BLaER1 treated with 17β-estradiol and CSF1 and Interleukin-3, amounts not matched to agents 10 nM and 100 nM (cell line): ENCODE data around the gene S100A8.
"Not testable (repeated sequence)": the region's sequence is repeated elsewhere in the genome, so short reads cannot be mapped to it uniquely, and the experiment has no call there.

Experiments
- H3K27ac ChIP-seq, 11 experiments: shearing (Covaris generic); formaldehyde crosslinking; 2 replicates each; pipeline ENCODE4 v1.8.1; 2022
- H3K27me3 ChIP-seq, 11 experiments: shearing (Covaris generic); formaldehyde crosslinking; 2 replicates each; pipeline ENCODE4 v1.8.1; 2022
- H3K36me3 ChIP-seq, 11 experiments: shearing (Covaris generic); formaldehyde crosslinking; 2 replicates each; pipeline ENCODE4 v1.8.1; 2022
- H3K4me1 ChIP-seq, 10 experiments: shearing (Covaris generic); formaldehyde crosslinking; 2 replicates each; pipeline ENCODE4 v1.8.1; 2022
- H3K4me2 ChIP-seq, 11 experiments: shearing (Covaris generic); formaldehyde crosslinking; 2 replicates each; pipeline ENCODE4 v1.8.1; 2022
- H3K4me3 ChIP-seq, 10 experiments: shearing (Covaris generic); formaldehyde crosslinking; 2 replicates each; pipeline ENCODE4 v1.8.1; 2022
- H3K9ac ChIP-seq, 11 experiments: shearing (Covaris generic); formaldehyde crosslinking; 2 replicates each; pipeline ENCODE4 v1.8.1; 2022
- H3K9me3 ChIP-seq, 11 experiments: shearing (Covaris generic); formaldehyde crosslinking; replicated peaks in 1 of 11; 2 replicates each; pipeline ENCODE4 v1.8.1; 2022
- H4K20me1 ChIP-seq, 11 experiments: shearing (Covaris generic); formaldehyde crosslinking; 2 replicates each; pipeline ENCODE4 v1.8.1; 2022
- Cebpa-rat ChIP-seq, 11 experiments: shearing (Covaris generic); IDR thresholded peaks; 2 replicates each; pipeline ENCODE4 v1.8.1; 2022

Gene S100A8

GRCh38 chr1:153417136-153417888 is 26.4 kb upstream of the S100A8 start:
- Histone ChIP-seq H3K4me3 (no peak overlapping the region), H3K27ac (no peak overlapping the region), H4K20me1 (no peaks in the 10 kb centered on the region), H3K4me2 (no peak overlapping the region; a peak in 1 of 22 replicates), H3K9ac (no peak overlapping the region), H3K36me3 (no peaks in the 10 kb centered on the region), H3K27me3 (no peaks in the 10 kb centered on the region), H3K9me3 (peaks cover 0 to 7% (median 0%) of the 10 kb centered on the region in 11 experiments; a peak in 2 of 22 replicates), H3K4me1 (peaks cover 0 to 40% (median 5%) of the 10 kb centered on the region in 10 experiments; a peak in 8 of 20 replicates)
- TF ChIP-seq Cebpa-rat (IDR thresholded peaks at IDR 0.05): no peak

DNA sequence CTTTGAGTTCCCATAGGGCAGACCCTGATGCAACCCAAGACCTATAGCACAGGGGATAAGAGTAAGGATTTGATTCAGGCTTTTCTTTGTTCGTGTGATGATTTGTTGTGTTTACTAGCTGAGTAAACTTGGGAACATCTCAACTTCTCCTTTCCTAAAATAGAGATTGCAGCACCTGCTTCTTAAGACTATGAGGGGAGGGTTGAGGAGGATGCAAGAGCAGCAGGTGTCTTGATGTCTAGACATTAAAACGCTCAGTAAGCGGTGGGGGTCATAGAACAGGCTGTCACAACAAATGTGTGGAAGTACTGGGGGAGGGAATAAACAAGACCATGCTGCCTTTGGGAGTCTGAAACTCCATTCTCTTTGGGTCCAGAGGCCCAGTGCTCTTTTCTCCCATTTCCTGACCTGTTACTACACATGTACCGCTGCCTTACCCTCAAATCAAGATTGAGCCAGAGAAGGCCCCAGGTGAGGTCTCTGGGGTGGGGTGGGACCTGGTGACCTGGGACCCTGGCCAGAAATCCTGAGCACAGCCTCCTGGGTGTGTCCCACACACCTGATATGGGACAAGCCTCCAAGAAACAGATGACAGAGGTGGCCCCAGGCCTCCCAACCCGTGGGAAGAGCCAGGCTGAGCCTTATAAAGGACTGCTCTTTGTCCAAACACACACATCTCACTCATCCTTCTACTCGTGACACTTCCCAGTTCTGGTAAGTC is 25.1 kb upstream of the S100A8 start, which contains the start of gene S100A7A:
S100A7A (plus strand) TSS at position 671 of the 721 bp plus-strand sequence. CDS start 1,563 bp downstream, outside the sequence.
- no peaks in the 10 kb centered on the region for H3K27me3 ChIP-seq
- TF ChIP-seq Cebpa-rat (IDR thresholded peaks at IDR 0.05): no peak

DNA sequence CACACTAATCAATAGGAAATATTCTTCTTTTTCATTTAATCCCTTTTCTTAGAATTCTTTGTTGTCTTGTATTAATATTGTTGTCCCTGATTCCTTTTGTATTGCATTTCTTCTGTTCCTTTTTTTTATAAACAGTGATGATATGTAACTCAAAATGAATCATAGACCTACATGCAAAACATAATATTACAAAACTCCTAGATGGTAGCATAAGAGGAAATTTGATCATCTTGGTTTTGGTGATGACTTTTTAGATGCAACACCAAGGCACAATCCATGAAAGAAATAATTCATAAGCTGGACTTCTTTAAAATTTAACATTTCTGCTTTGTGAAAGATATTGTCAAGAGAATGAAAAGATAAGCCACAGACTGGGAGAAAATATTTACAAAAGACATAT is 23.1 kb upstream of the S100A8 start:
- not testable (repeated sequence) for H3K4me3 ChIP-seq, H4K20me1 ChIP-seq, H3K27me3 ChIP-seq, H3K36me3 ChIP-seq, H3K9ac ChIP-seq
- Histone ChIP-seq H3K9me3 (peaks cover 0 to 13% (median 0%) of the 10 kb centered on the region in 11 experiments; a peak in 4 of 22 replicates), H3K27ac (peak overlapping the region in 2 of 11 experiments; percentile 13 to 49; a peak in 2 of 22 replicates), H3K4me1 (peaks cover 0 to 44% (median 5%) of the 10 kb centered on the region in 10 experiments; a peak in 8 of 20 replicates), H3K4me2 (peak overlapping the region in 2 of 11 experiments; percentile 27 to 36; a peak in 3 of 22 replicates)

More for the DNA sequence above, 25.1 kb upstream of the S100A8 start, which contains the start of gene S100A7A:
- Histone ChIP-seq H3K4me3 (no peak within 1 kb of the TSS), H4K20me1 (no peaks in the 10 kb centered on the region), H3K9ac (no peak within 1 kb of the TSS), H3K4me1 (peaks cover 0 to 40% (median 5%) of the 10 kb centered on the region in 10 experiments; a peak in 8 of 20 replicates), H3K36me3 (no peaks in the 10 kb centered on the region), H3K27ac (peak within 1 kb of the TSS in 2 of 11 experiments; percentile 10 to 32; a peak in 1 of 22 replicates), H3K4me2 (peak within 1 kb of the TSS in 5 of 11 experiments; percentile 6 to 62 (median 28); a peak in 4 of 22 replicates), H3K9me3 (peaks cover 0 to 7% (median 0%) of the 10 kb centered on the region in 11 experiments; a peak in 3 of 22 replicates)

GRCh38 chr1:153407274-153407673 is 16.4 kb upstream of the S100A8 start:
- not testable (repeated sequence) for H3K36me3 ChIP-seq, H3K9ac ChIP-seq

DNA sequence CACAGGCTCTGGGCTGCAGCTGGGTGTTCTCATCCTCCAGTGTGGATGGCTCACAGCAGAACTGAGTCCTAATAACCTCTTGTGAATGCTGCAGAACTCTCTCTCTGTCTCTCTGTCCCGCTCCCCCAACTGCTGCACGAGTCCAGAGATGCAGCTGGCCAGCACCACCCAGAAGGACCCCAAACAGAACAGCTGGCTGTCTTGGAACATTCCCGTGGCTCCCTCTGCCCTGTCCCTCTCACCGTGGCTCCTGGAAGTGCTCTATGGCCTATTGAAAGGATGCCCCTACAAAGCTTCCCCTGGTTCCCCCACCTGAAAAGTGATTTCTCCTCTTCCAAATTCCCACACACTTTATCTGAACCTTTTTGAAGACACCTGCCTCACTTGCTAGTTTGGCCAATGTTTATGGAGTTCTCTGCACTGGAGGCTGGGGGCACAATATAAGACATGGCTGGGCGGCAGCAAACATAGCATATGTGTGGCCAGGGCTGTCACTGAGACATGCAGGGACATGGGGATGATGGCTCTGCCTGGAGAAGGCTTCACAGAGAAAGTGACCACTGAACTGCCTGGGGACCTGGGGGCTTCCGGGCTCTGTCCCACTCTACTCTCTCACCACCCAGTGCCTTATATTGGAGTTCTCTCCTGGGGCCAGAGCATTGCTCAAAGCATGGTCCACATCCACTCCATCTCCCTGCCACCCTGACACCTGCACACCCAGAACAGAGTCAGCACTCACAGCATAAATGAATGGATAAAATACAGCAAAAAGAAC is 15.1 kb upstream of the S100A8 start:
- not testable (repeated sequence) for H3K36me3 ChIP-seq, H4K20me1 ChIP-seq, H3K4me3 ChIP-seq, H3K9me3 ChIP-seq, H3K27ac ChIP-seq, H3K27me3 ChIP-seq, H3K9ac ChIP-seq
- Histone ChIP-seq H3K4me1 (peaks cover 0 to 50% (median 0%) of the 10 kb centered on the region in 10 experiments; a peak in 9 of 20 replicates), H3K4me2 (0 out of 22 replicates have a peak overlapping the region, but pooled peaks of 1 of the 11 experiments have one; percentile 72)

More at GRCh38 chr1:153407274-153407673, 16.4 kb upstream of the S100A8 start:
- H3K9me3 ChIP-seq, H4K20me1 ChIP-seq, H3K27me3 ChIP-seq, H3K4me3 ChIP-seq: not testable (repeated sequence)
- H3K4me1 ChIP-seq: peaks cover 0 to 44% (median 0%) of the 10 kb centered on the region in 10 experiments; a peak in 9 of 20 replicates
- peak overlapping the region in 2 of 11 experiments; percentile 17 to 36; a peak in 2 of 22 replicates for H3K27ac ChIP-seq
- H3K4me2 ChIP-seq: peak overlapping the region in 5 of 11 experiments; percentile 17 to 72 (median 44); a peak in 8 of 22 replicates

- H3K36me3 ChIP-seq: no peaks in the 10 kb centered on the region
- peaks cover 0 to 6% (median 0%) of the 10 kb centered on the region in 11 experiments; a peak in 1 of 22 replicates for H3K9me3 ChIP-seq
- H4K20me1 ChIP-seq: no peaks in the 10 kb centered on the region
- H3K9ac ChIP-seq: no peak overlapping the region
- no peak for TF ChIP-seq Cebpa-rat (IDR thresholded peaks at IDR 0.05)
- no peak overlapping the region; a peak in 1 of 22 replicates for H3K27ac ChIP-seq
- peaks cover 0 to 57% (median 3%) of the 10 kb centered on the region in 10 experiments; a peak in 9 of 20 replicates for H3K4me1 ChIP-seq
- no peaks in the 10 kb centered on the region for H3K27me3 ChIP-seq
- no peak overlapping the region for H3K4me3 ChIP-seq
- peak overlapping the region in 2 of 11 experiments; percentile 34 to 48; a peak in 3 of 22 replicates for H3K4me2 ChIP-seq
Measured at GRCh38 chr1:153404768-153405167, 13.9 kb upstream of the S100A8 start.

GRCh38 chr1:153404086-153404635 is 13.3 kb upstream of the S100A8 start:
- H3K4me3 ChIP-seq: no peak overlapping the region
- H4K20me1 ChIP-seq: no peaks in the 10 kb centered on the region
- H3K27me3 ChIP-seq: no peaks in the 10 kb centered on the region
- H3K4me2 ChIP-seq: peak overlapping the region in 2 of 11 experiments; percentile 34 to 48; a peak in 5 of 22 replicates
- 0 out of 22 replicates have a peak overlapping the region, but pooled peaks of 1 of the 11 experiments have one; percentile 14 for H3K27ac ChIP-seq
- H3K9me3 ChIP-seq: peaks cover 0 to under 1% (median 0%) of the 10 kb centered on the region in 11 experiments; a peak in 1 of 22 replicates
- H3K4me1 ChIP-seq: peaks cover 0 to 60% (median 6%) of the 10 kb centered on the region in 10 experiments; a peak in 9 of 20 replicates
- no peak overlapping the region for H3K9ac ChIP-seq
- TF ChIP-seq Cebpa-rat (IDR thresholded peaks at IDR 0.05): no peak
- no peaks in the 10 kb centered on the region for H3K36me3 ChIP-seq
